GM12878 (cell line): ENCODE data around the gene LILRB2. TPM values are rescaled to one million over a fixed set of nuclear protein-coding genes. Genes with fewer than 3 reads are reported as not detected.
A peak's percentile ranks its signal among the peaks of the same experiment; 100 is the strongest.

Source experiments
- ATAC-seq: fragments of 200-7000 bp; cut with Tn5 transposase; 3 replicates; pipeline ENCODE4 v1.9.1; 2020; ENCODE audit warnings: mild to moderate bottlenecking, moderate library complexity
- BruUV-seq: library from RNA; stranded (reverse); fragments of 400-500 nt; replicated peaks from 2 replicates; lab custom pipeline; 2021; lab: Mats Ljungman, UMichigan
- CTCF ChIA-PET: fragments of 300-600 bp; sonication (Branson Sonifier 250); formaldehyde crosslinking; extraction: SDS; loops from one replicate; lab custom pipeline; 2021; ENCODE audit warnings: inconsistent platforms; lab: Yijun Ruan, JAX
- POLR2A ChIA-PET: fragments of 350-600 bp; formaldehyde crosslinking; extraction: SDS; loops from one replicate; lab custom pipeline; 2021; ENCODE audit warnings: inconsistent platforms; lab: Charles Lee
- RAD21 ChIA-PET: fragments of 300-600 bp; sonication (Branson Sonifier 250); formaldehyde crosslinking; loops from one replicate; lab custom pipeline; 2023; ENCODE audit warnings: antibody characterized with exemption; ENCODE audit not compliant: unreplicated experiment; lab: Charles Lee
- SMC1A ChIA-PET: fragments of 300-600 bp; sonication (Branson Sonifier 250); formaldehyde crosslinking; loops from one replicate; lab custom pipeline; 2023; ENCODE audit not compliant: unreplicated experiment, uncharacterized antibody; lab: Charles Lee
- DNase-seq: peaks from one replicate; pipeline ENCODE4 v3.0.0-alpha.2; 2011; ENCODE audit warnings: low read depth, low spot score
- FAIRE-seq: peaks from 3 replicates; lab custom pipeline; 2011; peaks lifted over from hg19 to GRCh38; lab: Jason Lieb, UNC
- H2AFZ ChIP-seq: 2 replicates; pipeline ENCODE4 v1.6.0; 2011; ENCODE audit warnings: low read depth, low read length, control low read depth; ENCODE audit not compliant: control insufficient read depth
- H3K27ac ChIP-seq: 2 replicates; pipeline ENCODE4 v1.5.1; 2011; ENCODE audit warnings: control low read depth; ENCODE audit not compliant: control insufficient read depth, insufficient read depth
- H3K27me3 ChIP-seq, 2 experiments: replicated peaks in 1 of 2; 2 replicates each; pipeline versions ENCODE4 v1.6.0 to v1.6.1; 2011; ENCODE audit warnings: low read length in 1 of 2; ENCODE audit not compliant: control insufficient read depth in 2 of 2, insufficient read depth in 2 of 2
- H3K36me3 ChIP-seq, 2 experiments: 2 replicates each; pipeline ENCODE4 v1.5.1; 2011; ENCODE audit warnings: low read length in 1 of 2; ENCODE audit not compliant: control insufficient read depth in 2 of 2, insufficient read depth in 2 of 2
- H3K4me1 ChIP-seq: 2 replicates; pipeline ENCODE4 v1.6.1; 2011; ENCODE audit warnings: mild to moderate bottlenecking, low read length, moderate library complexity, mixed read lengths; ENCODE audit not compliant: control insufficient read depth, insufficient read depth
- H3K4me2 ChIP-seq: 2 replicates; pipeline ENCODE4 v1.6.0; 2011; ENCODE audit warnings: control low read depth; ENCODE audit not compliant: control insufficient read depth, insufficient read depth
- H3K4me3 ChIP-seq: fragments of 200-600 bp; sonication (generic); 2 replicates; pipeline ENCODE4 v1.5.1; 2016
- H3K79me2 ChIP-seq: 2 replicates; pipeline ENCODE4 v1.6.0; 2011; ENCODE audit warnings: low read length; ENCODE audit not compliant: control insufficient read depth, insufficient read depth
- H3K9ac ChIP-seq: 2 replicates; pipeline ENCODE4 v1.8.0; 2011; ENCODE audit warnings: low read length, control low read depth, mixed read lengths; ENCODE audit not compliant: control insufficient read depth, insufficient read depth
- H3K9me3 ChIP-seq: replicated peaks from 3 replicates; pipeline ENCODE4 v1.5.1; 2011; ENCODE audit warnings: mild to moderate bottlenecking, low read length; ENCODE audit not compliant: control insufficient read depth, insufficient read depth
- H4K20me1 ChIP-seq: 2 replicates; pipeline ENCODE4 v1.6.0; 2011; ENCODE audit not compliant: control insufficient read depth, insufficient read depth
- CTCF ChIP-seq, 3 experiments: IDR thresholded peaks in 2 of 3; conservative IDR thresholded peaks in 1 of 3; 2 replicates each; pipeline ENCODE4 v1.5.1; 2011; ENCODE audit warnings: low read depth in 3 of 3, low read length in 3 of 3, mild to moderate bottlenecking in 3 of 3, control low read depth in 2 of 3, moderate library complexity in 2 of 3, inconsistent platforms in 1 of 3, mixed read lengths in 1 of 3; ENCODE audit not compliant: control insufficient read depth in 2 of 3, insufficient read depth in 1 of 3; ENCODE audit errors: extremely low read depth in 1 of 3
- ELK1 ChIP-seq: IDR thresholded peaks from 2 replicates; pipeline ENCODE4 v1.6.1; 2012; ENCODE audit warnings: low read depth, low read length, improper control_type of control experiment
- IKZF2 ChIP-seq, 2 experiments: fragments of 450-650 bp; IDR thresholded peaks; 2 replicates each; pipeline ENCODE4 v1.6.1; 2017; ENCODE audit warnings: mild to moderate bottlenecking in 2 of 2, moderate library complexity in 2 of 2
- NBN ChIP-seq: fragments of 450-650 bp; IDR thresholded peaks from 2 replicates; pipeline ENCODE4 v1.6.1; 2016
- NKRF ChIP-seq: fragments of 450-650 bp; conservative IDR thresholded peaks from 2 replicates; pipeline ENCODE4 v1.6.1; 2017; ENCODE audit warnings: mild to moderate bottlenecking, moderate library complexity
- RAD21 ChIP-seq: IDR thresholded peaks from 2 replicates; pipeline ENCODE4 v1.6.1; 2011; ENCODE audit warnings: mild to moderate bottlenecking, low read depth, low read length, moderate library complexity; ENCODE audit not compliant: insufficient read depth
- SMC3 ChIP-seq: IDR thresholded peaks from 2 replicates; pipeline ENCODE4 v1.6.1; 2011; ENCODE audit warnings: low read length, improper control_type of control experiment, borderline replicate concordance
- SUZ12 ChIP-seq: fragments of 200-600 bp; sonication (generic); IDR thresholded peaks from one replicate; pipeline ENCODE4 v1.6.1; 2018; ENCODE audit warnings: antibody characterized with exemption, mild to moderate bottlenecking; ENCODE audit not compliant: unreplicated experiment
- ZBTB33 ChIP-seq: fragments of 450-650 bp; IDR thresholded peaks from 2 replicates; pipeline ENCODE4 v1.6.1; 2017; ENCODE audit warnings: mild to moderate bottlenecking
- ZNF274 ChIP-seq: IDR thresholded peaks from one replicate; pipeline ENCODE4 v1.8.0; 2011; ENCODE audit not compliant: insufficient read length, insufficient read depth
- ZSCAN29 ChIP-seq: fragments of 450-650 bp; IDR thresholded peaks from 2 replicates; pipeline ENCODE4 v1.6.1; 2017; ENCODE audit warnings: mild to moderate bottlenecking, moderate library complexity
- WGBS: methylation state at CpG from one replicate; pipeline ENCODE4 v1.1.6; 2016; ENCODE audit warnings: low lambda C conversion rate; ENCODE audit not compliant: insufficient replicate concordance, insufficient coverage; ENCODE audit errors: missing lambda C conversion rate; 5-methylcytosine and 5-hydroxymethylcytosine counted together
- in situ Hi-C: fragments of 300-500 bp; cut with MboI; formaldehyde crosslinking; loops from 9 replicates; pipeline ENCODE4 v1.14.3; 2018; ENCODE audit warnings: mixed read lengths
- intact Hi-C: fragments of 100-400 bp; cut with micrococcal nuclease; formaldehyde crosslinking; loops from one replicate; pipeline ENCODE4 v1.14.2; 2022; ENCODE audit not compliant: unreplicated experiment
- polyA plus RNA-seq, 11 experiments: library from polyadenylated mRNA; depleted of rRNA in 4 of 11; unstranded in 6 of 11; stranded (reverse) in 5 of 11; fragments of >200 nt; fragmentation: Nextera tagmentation in 4 of 11; fragmentation: Illumina TruSeq in 1 of 11; extraction: Ambion mirVana in 4 of 11; extraction: Trizol in 1 of 11; gene quantifications; 1 replicate in 1 of 11; 2 replicates in 10 of 11; pipeline versions ENCODE4 v1.2.1 to v1.2.3, GENCODE V29; 2011 to 2016; ENCODE audit warnings: inconsistent platforms in 2 of 11, missing spikeins in 2 of 11, low read depth in 1 of 11
- total RNA-seq, 4 experiments: library from RNA; depleted of rRNA in 3 of 4; stranded (reverse); fragments of >200 nt in 3 of 4; fragmentation: Illumina TruSeq in 1 of 4; extraction: Trizol in 1 of 4; gene quantifications; 2 replicates each; pipeline versions ENCODE4 v1.2.1 to v1.2.3, GENCODE V29; 2013 to 2021

The LILRB2 gene
- total and polyA plus RNA-seq, 10 of the 15 experiments (the other 5 are each of a cell fraction or from before 2014, with no cell fraction given) = 0.08 to 0.18 (median 0.15) TPM; not detected in 4

- TF ChIP-seq ELK1 (no peak), NBN (no peak), NKRF (no peak)
These were observed 17.6 kb upstream of the LILRB2 start (continued) for GRCh38 chr19:54298357-54299125.

GRCh38 chr19:54297759-54298305 is 16.9 kb upstream of the LILRB2 start:
- no peak overlapping the region for H3K4me2 ChIP-seq
- no peaks in the 10 kb centered on the region for H3K9me3 ChIP-seq
- no peak overlapping the region for H2AFZ ChIP-seq
- ChIA-PET POLR2A (no interaction called here), SMC1A (no interaction called here), RAD21 (no interaction called here), CTCF (interaction anchor here (0.9 to 1.3 kb wide), 2 partner anchors 32 to 37 kb away, joined by 3 to 6 read pairs; no protein-coding TSS in a partner anchor)
- no peaks in the 10 kb centered on the region for H4K20me1 ChIP-seq
- no peaks in the 10 kb centered on the region for H3K79me2 ChIP-seq
- peaks cover 0 to 4% of the 10 kb centered on the region in 2 experiments; a peak in 3 of 4 replicates for H3K27me3 ChIP-seq
- DNase-seq = no peak
- no peak overlapping the region for H3K27ac ChIP-seq
- ATAC-seq = peak; percentile 40; the same call in 1 of the 3 replicates
- WGBS = under 1% methylated on average over 7 of the region's 7 CpGs
- TF ChIP-seq RAD21 (peak; percentile 46; the same call in 1 of the 2 replicates), SMC3 (peak; percentile 20; the same call in 1 of the 2 replicates), SUZ12 (no peak), CTCF (IDR thresholded peaks at IDR 0.05 in 2 of 3, conservative IDR thresholded peaks at IDR 0.05 in 1 of 3; ENCODE audit: control insufficient read depth in 2 of 3, extremely low read depth in 1 of 3, insufficient read depth in 1 of 3, low read depth in 3 of 3, low read length in 3 of 3) (peak in 2 of 3 experiments; percentile 12 to 31; a peak in 4 of 6 replicates), IKZF2 (IDR thresholded peaks at IDR 0.05) (no peak), ZNF274 (no peak), ZSCAN29 (no peak), ZBTB33 (no peak)
- H3K4me1 ChIP-seq = no peaks in the 10 kb centered on the region
- no peaks in the 10 kb centered on the region for H3K36me3 ChIP-seq
- in situ Hi-C loops (loop anchor here (5.0 kb wide), 1 partner anchor 279 kb away; no protein-coding TSS in a partner anchor), intact Hi-C loops (no loop called here)
- H3K4me3 ChIP-seq = no peak overlapping the region
- no TSS peak for BruUV-seq
- FAIRE-seq = no peak
- no peak overlapping the region for H3K9ac ChIP-seq
